RWPE1 (cell line): ENCODE results near the gene LUC7L.

Experiments used
- CTCF ChIA-PET: fragments of 350-600 bp; sonication (Branson Sonifier 250); formaldehyde crosslinking; extraction: SDS; loops from one replicate; lab custom pipeline; 2021; lab: Yijun Ruan, JAX
- POLR2A ChIA-PET: fragments of 400-600 bp; formaldehyde crosslinking; extraction: SDS; loops from one replicate; lab custom pipeline; 2020; ENCODE audit warnings: antibody characterized with exemption; ENCODE audit not compliant: low non-redundant PET; lab: Yijun Ruan, JAX
- DNase-seq: peaks from one replicate; pipeline ENCODE4 v3.0.0; 2012; ENCODE audit warnings: low spot score
- H3K27ac ChIP-seq: fragments of 450-650 bp; 2 replicates; pipeline ENCODE4 v1.5.1; 2017
- TF ChIP-seq, protein P1 (sequence below): fragments of 450-650 bp; conservative IDR thresholded peaks from 2 replicates; pipeline ENCODE4 v1.5.1; 2017; ENCODE audit warnings: low read depth, mild to moderate bottlenecking

Gene LUC7L

DNA sequence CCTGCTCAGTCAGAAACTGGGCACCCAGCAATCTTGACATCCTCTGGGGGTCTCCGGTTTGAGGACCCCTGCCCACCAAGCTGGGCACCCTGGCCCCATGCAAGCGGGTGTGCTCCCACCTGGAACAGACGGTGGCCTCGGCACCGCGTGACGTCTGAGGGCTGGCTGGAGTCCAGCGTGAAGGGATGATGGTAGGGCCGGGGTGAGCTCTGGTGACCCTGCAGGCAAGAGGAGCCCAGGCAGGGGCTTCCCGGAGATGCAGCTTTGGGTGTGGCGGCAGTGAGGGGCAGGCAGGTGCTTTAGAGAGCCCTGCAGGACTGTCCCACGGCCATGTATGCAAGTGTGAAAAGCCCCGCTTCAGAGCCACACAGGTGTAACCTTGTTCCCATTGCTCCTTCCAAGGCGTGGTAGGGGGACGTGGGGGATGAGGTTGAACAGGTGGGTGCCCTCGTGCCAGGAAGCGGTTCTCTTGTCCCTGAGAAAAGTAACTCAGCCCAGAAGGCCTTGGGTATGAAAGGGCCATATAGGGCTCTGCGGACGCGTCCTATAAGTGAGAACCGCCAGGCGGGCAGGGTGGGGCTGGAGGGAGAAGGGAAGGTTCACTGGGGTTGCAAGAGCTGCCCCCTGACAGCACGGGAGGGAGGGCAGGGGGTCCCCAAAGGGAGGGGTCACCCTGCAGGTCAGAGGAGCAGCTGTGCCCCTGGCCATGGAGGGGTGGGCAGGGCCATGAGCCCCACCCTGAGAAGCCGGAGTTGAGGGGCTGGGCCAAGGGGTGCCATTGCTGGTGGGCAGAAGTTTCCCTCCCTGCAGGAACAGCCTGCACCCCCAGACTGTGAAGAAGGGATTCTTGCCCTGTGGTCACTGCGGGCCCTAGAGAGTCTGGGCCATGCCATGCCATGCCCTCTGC lies 37.3 kb upstream of the LUC7L start:
- ChIA-PET POLR2A (no interaction called here), CTCF (interaction anchor here (0.7 kb wide), 1 partner anchor 27 kb away, joined by 5 read pairs; no protein-coding TSS in a partner anchor)
- peak overlapping the region; percentile 48; the same call in 1 of the 2 replicates for H3K27ac ChIP-seq
- no peak for DNase-seq
- TF ChIP-seq, protein P1, sequence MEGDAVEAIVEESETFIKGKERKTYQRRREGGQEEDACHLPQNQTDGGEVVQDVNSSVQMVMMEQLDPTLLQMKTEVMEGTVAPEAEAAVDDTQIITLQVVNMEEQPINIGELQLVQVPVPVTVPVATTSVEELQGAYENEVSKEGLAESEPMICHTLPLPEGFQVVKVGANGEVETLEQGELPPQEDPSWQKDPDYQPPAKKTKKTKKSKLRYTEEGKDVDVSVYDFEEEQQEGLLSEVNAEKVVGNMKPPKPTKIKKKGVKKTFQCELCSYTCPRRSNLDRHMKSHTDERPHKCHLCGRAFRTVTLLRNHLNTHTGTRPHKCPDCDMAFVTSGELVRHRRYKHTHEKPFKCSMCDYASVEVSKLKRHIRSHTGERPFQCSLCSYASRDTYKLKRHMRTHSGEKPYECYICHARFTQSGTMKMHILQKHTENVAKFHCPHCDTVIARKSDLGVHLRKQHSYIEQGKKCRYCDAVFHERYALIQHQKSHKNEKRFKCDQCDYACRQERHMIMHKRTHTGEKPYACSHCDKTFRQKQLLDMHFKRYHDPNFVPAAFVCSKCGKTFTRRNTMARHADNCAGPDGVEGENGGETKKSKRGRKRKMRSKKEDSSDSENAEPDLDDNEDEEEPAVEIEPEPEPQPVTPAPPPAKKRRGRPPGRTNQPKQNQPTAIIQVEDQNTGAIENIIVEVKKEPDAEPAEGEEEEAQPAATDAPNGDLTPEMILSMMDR, result no peak

DNA sequence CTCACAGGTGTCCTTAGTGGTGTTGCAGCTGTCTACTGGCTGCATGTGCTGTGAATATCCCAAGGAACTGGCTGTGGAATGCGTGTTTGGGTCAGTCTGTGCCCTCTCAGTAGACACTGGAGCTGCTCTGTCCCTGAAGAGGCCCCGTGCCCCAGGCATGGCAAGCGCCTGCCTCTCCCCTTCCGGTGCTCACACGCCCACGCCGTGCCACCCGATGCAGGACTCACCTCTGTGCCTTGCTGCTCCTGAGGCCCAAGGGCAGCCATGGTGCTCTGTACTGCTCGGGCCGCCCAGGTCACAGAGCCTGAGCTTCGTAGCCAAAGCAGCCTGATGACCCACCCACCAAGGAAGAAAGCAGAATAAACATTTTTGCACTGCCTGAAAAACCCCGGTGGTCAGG lies 36.5 kb upstream of the LUC7L start:
- TF ChIP-seq, protein P1, result no peak
- peak overlapping the region; percentile 48 for H3K27ac ChIP-seq
- DNase-seq, result no peak
- CTCF ChIA-PET, result interaction anchor here (0.7 kb wide), 1 partner anchor 26 kb away, joined by 5 read pairs; no protein-coding TSS in a partner anchor
- POLR2A ChIA-PET, result no interaction called here

DNA sequence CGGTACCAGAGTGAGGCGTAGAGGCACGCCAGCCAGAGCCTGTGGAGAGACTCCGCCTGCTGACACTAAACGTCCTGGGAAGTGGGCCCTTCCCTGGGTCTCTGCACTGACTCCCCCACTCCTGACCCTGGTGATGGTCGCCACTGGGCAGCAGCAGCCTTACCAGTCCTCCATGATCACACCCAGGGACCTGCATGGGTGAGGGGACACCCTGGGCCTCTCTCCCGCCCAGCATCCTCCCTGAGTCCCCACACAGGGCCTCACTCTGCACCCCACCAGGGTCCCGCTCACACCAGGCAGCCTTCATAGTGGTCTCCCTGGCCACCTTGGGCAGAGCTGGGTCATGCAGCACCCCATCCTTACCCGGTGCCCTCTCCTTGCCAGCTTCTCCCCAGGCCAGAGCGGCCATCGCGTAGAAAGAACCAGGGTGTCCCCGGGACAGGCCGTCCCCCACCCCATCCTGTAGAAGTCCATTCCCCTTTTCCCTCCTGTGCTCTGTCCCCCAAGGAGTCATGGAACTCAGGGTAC lies 35.8 kb upstream of the LUC7L start:
- peak overlapping the region; percentile 48 for H3K27ac ChIP-seq
- TF ChIP-seq, protein P1, result no peak
- DNase-seq, result no peak
- ChIA-PET POLR2A (interaction anchor here (0.6 kb wide), 1 partner anchor 89 kb away, joined by 3 read pairs; no protein-coding TSS in a partner anchor), CTCF (interaction anchor here (1.0 kb wide), 1 partner anchor 16 kb away, joined by 3 read pairs; no protein-coding TSS in a partner anchor)

DNA sequence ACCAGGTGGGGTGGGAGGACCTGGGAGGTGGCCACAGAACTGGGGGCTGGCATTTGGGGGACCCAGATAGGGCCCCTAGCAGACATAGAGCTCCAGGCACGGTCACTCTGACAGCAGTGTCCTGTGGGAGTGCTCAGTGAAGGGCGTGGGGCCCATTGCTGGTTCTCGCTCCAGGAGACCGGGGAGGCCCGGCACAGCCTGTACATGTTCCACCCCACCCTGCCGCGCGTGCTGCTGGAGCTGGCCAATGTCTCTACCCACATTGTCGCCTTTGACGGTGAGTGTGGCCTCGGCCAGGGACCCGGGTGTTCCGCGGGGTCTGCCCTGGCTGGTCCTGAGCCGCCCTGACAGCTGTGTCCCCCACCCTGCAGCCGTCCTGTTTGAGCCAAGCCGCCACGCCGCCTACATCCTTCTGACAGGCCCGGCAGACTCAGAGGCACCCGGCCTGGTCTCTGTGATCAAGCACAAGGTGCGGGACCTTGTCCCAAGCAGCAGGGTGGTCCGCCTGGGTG lies 35.2 kb upstream of the LUC7L start:
- TF ChIP-seq, protein P1, result no peak
- no peak for DNase-seq
- ChIA-PET CTCF (interaction anchor here (1.0 kb wide), 1 partner anchor 15 kb away, joined by 3 read pairs; no protein-coding TSS in a partner anchor), POLR2A (no interaction called here)
- H3K27ac ChIP-seq, result no peak overlapping the region

DNA sequence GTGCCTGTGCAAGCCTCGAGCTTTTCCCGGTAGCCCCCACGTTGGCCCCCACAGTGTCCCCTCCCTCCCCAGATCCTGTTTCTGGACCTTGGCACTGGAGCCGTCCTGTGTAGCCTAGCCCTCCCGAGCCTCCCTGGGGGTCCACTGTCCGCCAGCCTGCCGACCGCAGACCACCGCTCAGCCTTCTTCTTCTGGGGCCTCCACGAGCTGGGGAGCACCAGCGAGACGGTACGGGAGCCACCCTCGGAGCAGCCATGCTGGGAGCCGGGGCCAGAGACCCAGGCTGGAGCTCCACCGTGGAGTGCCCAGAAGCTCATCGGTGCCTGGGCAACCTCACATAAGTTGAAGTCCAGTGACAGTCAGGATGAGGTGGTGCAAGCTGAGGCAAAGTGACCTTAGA lies 34.7 kb upstream of the LUC7L start:
- POLR2A ChIA-PET, result no interaction called here
- DNase-seq, result no peak
- CTCF ChIA-PET, result no interaction called here
- H3K27ac ChIP-seq, result no peak overlapping the region
- TF ChIP-seq, protein P1, result no peak

DNA sequence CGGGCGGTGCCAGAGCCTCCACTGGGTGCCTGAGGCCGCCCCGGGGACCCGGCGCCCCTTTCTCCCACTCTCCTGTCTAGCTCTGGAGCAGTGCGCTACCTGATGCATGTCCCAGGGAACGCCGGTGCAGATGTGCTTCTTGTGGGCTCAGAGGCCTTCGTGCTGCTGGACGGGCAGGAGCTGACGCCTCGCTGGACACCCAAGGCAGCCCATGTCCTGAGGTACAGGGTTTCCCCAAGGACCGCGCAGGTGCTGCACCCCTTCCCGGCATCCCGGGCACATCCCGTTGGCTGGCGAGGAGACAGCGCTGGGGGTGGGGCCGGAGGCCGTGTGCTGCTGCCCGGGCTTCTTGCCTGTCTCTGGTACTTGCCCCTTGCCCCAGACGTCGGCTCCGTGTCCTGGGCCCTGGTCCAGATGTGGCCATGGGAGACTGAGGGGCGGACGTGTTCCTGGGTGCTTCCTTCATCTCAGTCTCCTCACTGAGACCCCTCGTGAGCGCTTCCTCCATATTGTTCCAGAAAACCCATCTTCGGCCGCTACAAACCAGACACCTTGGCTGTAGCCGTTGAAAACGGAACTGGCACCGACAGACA lies 34.0 kb upstream of the LUC7L start:
- no peak overlapping the region for H3K27ac ChIP-seq
- POLR2A ChIA-PET, result no interaction called here
- CTCF ChIA-PET, result interaction anchor here (0.7 kb wide), 1 partner anchor 22 kb away, joined by 4 read pairs; no protein-coding TSS in a partner anchor
- TF ChIP-seq, protein P1, result no peak
- DNase-seq, result no peak
